Nucleus accumbens (tissue), 56 donors: Measurements from ENCODE around the gene ARV1.
"Not testable (repeated sequence)": the region's sequence is repeated elsewhere in the genome, so short reads cannot be mapped to it uniquely, and the experiment has no call there.

Source experiments
- DNase-seq, 56 donors: peaks; one replicate each; lab custom pipeline; 2025; lab: John Stamatoyannopoulos, UW

The ARV1 gene

GRCh38 chr1:230976360-230976759 is 2.5 kb upstream of the ARV1 start:
- DNase-seq: no peak

GRCh38 chr1:230976825-230977747 is 1.8 kb upstream of the ARV1 start:
- DNase-seq: no peak

DNA sequence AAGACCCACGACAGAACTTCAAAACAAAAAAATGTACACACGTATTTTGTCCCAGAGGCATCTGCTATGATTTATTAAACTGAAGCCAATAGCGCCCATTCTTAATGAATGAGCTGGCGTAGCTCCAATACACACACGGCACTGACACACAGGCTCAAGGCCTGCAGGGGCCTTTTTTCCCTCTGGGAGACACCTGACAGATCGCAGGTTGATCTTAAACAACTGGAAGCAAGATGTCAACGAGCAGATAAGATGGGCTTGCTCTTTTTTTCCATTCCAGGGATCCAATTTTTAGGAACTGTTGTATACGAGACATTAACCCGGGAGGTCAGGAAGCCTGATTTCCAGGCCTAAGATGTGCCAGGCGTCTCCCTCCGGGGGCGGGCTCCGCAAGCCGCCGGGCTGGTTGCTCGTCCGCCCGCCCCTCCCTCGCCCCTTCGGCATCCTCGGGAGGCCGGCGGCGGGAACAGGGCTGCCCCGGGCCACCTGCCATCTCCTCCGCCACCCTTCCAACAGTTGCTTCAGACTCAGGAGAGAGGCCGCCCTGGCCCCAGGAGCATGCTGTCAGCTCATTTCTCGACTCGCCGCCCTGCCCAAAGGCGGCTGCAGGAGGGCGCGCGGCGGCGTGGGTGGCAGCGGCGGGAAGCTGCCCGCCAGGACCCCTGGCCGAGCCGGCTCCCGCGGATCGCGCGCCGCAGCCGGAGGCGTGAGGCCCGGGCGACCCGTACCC is 968 bp upstream of the ARV1 start:
- DNase-seq: peak in 17 of 56 donors; percentile 11 to 56 (median 22)

DNA sequence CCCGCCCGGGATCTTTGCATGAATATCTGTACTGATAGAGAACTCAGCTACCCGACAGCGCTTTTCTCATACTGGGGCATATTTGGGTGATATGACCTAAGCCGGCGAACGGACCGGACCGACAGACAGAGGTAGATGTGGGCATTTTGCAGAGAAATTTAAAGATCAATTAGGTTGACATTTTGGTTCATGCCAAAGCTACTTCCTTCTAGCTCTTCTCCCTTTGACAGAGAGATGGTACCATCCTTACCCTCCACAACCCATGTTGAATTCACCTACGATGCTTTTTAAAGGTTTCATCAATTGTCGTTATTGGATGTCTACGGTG is 459 bp downstream of the ARV1 start:
- DNase-seq: no peak

DNA sequence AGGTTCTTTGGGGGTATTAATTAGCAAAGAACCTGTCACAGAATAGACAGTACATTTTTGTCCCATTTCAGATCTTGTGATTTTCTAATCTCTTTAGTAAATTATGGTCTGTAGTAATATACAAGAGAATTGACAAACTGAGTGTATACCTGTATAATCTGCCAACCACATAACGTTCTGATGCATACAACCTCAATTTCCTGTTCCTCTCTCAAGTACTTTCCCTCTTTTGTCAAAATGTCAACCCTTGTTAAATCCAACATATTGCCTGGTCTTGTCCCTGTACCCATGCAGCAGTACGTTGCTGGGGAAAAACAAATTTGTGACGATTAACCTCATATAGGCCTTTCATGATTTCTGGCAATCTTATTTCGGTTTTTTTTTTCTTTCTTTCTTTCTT is 1.1 kb downstream of the ARV1 start:
- DNase-seq: no peak

GRCh38 chr1:230982696-230983095 is 3.8 kb downstream of the ARV1 start:
- DNase-seq: no peak

DNA sequence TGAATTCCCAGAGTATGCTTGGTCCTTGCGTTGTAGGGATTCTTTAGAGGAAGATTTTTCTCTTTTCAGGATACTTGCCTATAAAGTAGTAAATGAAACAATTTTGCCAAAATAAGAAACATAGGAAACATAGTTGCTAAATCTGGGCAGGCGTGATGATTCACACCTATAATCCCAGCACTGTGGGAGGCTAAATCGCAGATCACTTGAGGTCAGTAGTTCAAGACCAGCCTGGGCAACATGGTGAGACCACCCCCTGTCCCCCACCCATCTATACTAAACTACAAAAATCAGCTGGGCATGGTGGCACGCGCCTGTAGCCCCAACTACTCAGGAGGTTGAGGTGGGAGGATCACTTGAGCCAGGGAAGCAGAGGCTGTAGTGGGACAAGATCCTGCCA is 4.9 kb downstream of the ARV1 start:
- no peak for DNase-seq

- DNase-seq: not testable (repeated sequence)
Measured at GRCh38 chr1:230984622-230985515, 6.0 kb downstream of the ARV1 start.

DNA sequence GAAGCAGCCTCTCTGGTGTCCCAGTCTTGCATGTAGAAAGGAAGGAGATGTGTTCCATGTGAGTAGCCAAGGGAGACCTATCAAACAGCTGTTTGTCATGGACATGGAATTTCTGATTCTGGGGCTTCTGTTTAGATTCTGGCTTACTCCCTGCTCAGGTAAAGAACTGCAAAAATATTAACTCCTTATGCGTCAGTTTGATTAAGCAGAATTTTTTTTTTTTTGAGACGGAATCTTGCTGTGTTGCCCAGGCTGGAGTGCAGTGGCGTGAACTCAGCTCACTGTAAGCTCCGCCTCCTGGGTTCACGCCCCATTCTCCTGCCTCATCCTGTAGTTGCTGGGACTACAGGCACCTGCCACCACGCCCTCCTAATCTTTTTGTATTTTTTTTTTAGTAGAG is 6.8 kb downstream of the ARV1 start:
- no peak for DNase-seq

DNA sequence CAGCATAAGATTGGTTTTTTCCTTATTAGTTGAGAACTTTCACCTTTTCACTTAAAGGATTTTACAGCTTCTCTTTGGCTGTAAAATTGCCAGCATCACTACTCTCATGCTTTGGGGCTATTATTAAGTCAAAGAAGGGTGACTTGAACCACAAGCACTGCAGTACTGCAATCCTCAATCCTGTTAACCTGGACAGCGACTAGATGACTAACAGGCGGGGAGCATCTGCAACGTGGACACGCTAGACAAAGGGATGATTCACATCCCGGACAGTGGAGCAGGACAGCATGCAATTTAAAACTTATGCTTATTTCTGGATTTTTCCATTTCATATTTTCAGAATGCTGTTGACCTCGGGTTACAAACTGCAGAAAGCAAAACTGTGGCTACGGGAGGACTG is 8.1 kb downstream of the ARV1 start:
- DNase-seq: peak in 1 of 56 donors; percentile 21

DNA sequence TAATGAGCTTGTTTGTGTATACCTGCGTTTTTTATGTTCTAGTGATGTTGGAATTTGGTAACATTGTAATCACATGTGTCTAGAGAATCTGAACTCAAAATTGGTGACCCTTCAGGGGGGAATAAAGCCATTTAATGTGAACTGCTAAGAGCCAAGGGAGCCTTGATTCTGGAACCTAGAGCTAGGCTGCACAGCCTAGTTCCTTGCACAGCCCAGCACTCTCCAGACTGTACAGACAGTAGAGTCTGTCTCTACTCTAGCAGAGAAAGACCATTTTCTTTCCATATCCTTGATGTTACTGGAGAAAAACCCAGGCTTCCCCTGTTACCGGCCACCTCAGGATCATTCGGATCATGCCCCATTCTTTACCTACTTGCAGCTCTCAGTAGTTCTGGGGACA is 8.6 kb downstream of the ARV1 start:
- no peak for DNase-seq

GRCh38 chr1:230992100-230992774 is 13.3 kb downstream of the ARV1 start:
- DNase-seq: peak in 1 of 56 donors; percentile 36

DNA sequence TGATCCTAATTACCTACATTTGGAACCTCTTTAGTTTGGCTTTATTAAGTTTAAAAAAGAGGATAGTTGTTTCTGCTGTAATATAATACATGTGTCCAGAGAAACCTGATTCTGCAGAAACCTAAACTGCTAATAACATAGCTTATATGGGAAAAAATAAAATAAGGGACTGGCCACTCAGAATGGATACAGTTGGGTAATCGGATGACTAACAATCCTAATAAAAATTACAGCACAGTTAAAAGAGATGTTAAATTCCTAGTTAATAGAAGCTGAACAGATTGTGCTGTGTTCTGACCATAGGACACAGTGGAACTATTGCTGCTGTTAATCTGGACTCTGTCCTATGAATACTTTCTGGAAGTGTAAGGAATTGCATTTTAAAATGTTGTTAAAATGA is 16.0 kb downstream of the ARV1 start:
- DNase-seq: no peak

DNA sequence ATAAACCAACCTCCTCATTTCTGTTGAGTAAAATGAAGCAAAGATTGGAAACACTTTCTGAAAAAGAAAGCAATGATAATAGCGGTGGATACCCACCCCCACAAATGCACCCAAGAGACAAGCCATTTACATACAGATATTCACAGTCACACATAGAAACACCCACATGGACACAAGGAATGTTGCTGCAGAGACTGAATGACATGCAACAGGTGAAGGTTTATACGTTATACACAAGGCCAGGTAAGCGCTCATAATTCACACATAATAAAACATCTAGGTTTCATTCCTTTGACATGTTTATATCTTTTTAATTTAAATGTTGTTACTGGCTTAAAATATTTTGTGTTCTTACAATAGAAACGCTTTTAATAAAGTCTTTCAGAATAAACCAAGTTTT is 21.3 kb downstream of the ARV1 start:
- no peak for DNase-seq

DNA sequence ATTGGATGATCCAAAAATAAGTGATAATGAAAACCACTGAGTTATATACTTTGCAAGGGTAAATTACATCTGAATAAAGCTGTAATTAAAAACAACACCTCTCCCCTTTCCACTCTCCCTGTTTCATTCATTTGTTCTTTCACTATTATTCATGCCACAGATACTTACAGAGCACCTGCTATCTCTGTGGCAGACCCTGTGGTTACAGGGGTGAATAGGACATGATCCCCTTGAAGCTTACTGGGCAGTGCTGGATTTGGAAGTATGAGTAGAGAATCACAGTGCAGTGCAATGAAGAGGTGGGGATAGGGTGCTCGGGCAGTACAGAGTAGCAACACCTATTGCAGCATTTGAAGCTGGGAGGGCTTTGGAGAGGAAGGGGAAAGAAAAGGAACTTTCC is 21.7 kb downstream of the ARV1 start:
- DNase-seq: no peak

- no peak for DNase-seq
Measured at GRCh38 chr1:231001892-231002291, 23.0 kb downstream of the ARV1 start.

- DNase-seq: not testable (repeated sequence)
Measured at GRCh38 chr1:231007535-231007934, 28.6 kb downstream of the ARV1 start.

DNA sequence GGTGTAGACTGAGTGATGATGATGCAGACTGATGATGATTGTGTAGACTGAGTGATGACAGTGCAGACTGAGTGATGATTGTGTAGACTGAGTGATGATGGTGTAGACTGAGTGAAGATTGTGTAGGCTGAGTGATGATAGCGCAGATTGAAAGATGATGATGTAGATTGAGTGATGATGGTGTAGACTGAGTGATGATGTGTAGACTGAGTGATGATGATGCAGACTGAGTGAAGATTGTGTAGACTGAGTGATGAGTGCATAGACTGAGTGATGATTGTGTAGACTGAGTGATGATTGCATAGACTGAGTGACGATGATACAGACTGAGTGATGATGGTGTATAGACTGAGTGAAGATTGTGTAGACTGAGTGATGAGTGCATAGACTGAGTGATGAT is 32.5 kb downstream of the ARV1 start:
- no peak for DNase-seq

DNA sequence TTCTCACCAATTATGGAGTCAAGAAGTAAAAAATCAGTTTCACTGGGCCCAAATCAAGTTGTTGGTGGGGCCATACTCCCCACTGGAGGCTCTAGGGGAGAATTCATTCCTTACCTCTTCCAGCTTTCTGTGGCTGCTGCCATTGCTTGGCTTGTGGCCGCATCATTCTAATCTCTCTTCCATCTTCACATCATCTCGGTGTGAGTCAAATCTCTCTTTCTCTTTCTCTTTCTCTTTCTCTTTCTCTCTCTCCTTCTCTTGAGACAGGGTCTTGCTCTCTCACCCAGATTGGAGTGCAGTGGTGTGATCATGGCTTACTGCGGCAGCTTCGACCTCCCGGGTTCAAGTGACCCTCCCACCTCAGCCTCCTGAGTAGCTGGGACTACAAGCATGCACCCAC is 33.1 kb downstream of the ARV1 start:
- DNase-seq: no peak

- DNase-seq: no peak
Measured at GRCh38 chr1:231013391-231014015, 34.6 kb downstream of the ARV1 start.
